GM12878 (cell line): ENCODE results near the gene HHAT.

Experiments used
- CEBPB ChIP-seq, 2 experiments: fragments of 150-350 bp in 1 of 2; IDR thresholded peaks; 2 replicates each; pipeline ENCODE4 v1.6.1; 2012 to 2014; ENCODE audit warnings: low read depth in 2 of 2, low read length in 2 of 2, borderline replicate concordance in 1 of 2, inconsistent platforms in 1 of 2
- CHD2 ChIP-seq: IDR thresholded peaks from 2 replicates; pipeline ENCODE4 v1.6.1; 2011; ENCODE audit warnings: low read depth, low read length, improper control_type of control experiment, borderline replicate concordance
- CTCF ChIP-seq, 3 experiments: IDR thresholded peaks in 2 of 3; conservative IDR thresholded peaks in 1 of 3; 2 replicates each; pipeline ENCODE4 v1.5.1; 2011; ENCODE audit warnings: low read depth in 3 of 3, low read length in 3 of 3, mild to moderate bottlenecking in 3 of 3, control low read depth in 2 of 3, moderate library complexity in 2 of 3, inconsistent platforms in 1 of 3, mixed read lengths in 1 of 3; ENCODE audit not compliant: control insufficient read depth in 2 of 3, insufficient read depth in 1 of 3; ENCODE audit errors: extremely low read depth in 1 of 3
- EP300 ChIP-seq, 2 experiments: fragments of 150-350 bp in 1 of 2; IDR thresholded peaks; 2 replicates each; pipeline ENCODE4 v1.6.1; 2011 to 2012; ENCODE audit warnings: low read depth in 2 of 2, low read length in 2 of 2, borderline replicate concordance in 1 of 2, improper control_type of control experiment in 1 of 2, inconsistent platforms in 1 of 2; ENCODE audit not compliant: control insufficient read depth in 1 of 2
- NFYB ChIP-seq: IDR thresholded peaks from 2 replicates; pipeline ENCODE4 v1.6.1; 2011; ENCODE audit warnings: low read depth, mild to moderate bottlenecking, low read length, improper control_type of control experiment, moderate library complexity; ENCODE audit not compliant: insufficient read depth
- POLR2A ChIP-seq: IDR thresholded peaks from 2 replicates; pipeline ENCODE4 v1.6.1; 2011; ENCODE audit warnings: low read depth, mild to moderate bottlenecking, low read length
- SP1 ChIP-seq: IDR thresholded peaks from one replicate; pipeline ENCODE4 v1.6.1; 2011; ENCODE audit warnings: low read depth, low read length
- TAF1 ChIP-seq: IDR thresholded peaks from 2 replicates; pipeline ENCODE4 v1.6.1; 2011; ENCODE audit warnings: mild to moderate bottlenecking, low read depth, low read length, borderline replicate concordance
- TF ChIP-seq, protein P1 (sequence below): fragments of 450-650 bp; IDR thresholded peaks from 2 replicates; pipeline ENCODE4 v1.6.1; 2014; ENCODE audit warnings: mild to moderate bottlenecking
- TF ChIP-seq, protein P2 (sequence below): IDR thresholded peaks from 2 replicates; pipeline ENCODE4 v1.6.1; 2011; ENCODE audit warnings: low read depth, mild to moderate bottlenecking, low read length, moderate library complexity, borderline replicate concordance; ENCODE audit errors: extremely low read depth
- TF ChIP-seq, protein P3 (sequence below): IDR thresholded peaks from 2 replicates; pipeline ENCODE4 v1.6.1; 2012; ENCODE audit warnings: low read depth, low read length, improper control_type of control experiment

DNA sequence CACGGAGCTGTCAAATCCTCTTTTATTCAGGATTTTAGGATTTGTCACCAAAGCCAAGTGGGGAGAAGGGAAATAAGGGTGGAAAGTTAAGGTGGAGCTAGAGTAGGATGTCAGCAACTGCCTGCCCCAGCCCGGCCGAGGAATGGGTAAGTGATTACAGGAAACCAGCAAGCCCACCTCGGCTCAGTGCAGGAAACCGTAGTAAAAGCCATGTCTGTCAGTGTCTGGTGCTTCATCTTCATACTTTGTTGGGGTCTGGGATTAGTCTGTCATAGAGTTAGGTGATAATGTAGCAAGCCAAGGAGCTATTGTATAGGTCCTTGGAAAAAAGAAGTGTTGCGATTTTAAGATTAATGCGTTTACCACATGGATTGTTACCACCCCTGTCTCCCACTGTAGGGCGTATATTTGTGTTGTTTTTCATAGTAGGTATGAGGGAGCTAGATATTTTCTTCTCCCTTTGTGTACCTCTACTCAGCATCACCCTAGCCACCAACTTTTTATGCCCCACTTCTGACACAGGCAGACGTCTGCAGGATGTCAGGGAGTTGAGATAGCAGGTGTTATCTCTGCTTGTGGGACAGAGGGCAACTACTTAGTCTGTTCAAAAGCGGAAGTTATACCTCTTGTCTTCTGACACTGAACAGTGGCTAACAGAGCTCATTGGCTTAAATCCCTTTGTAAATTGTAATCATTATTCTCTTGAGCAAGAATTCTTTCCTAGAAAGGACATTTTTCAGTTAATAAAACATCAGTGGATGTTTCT is 253.7 kb downstream of the HHAT start:
- TF ChIP-seq, protein P1, sequence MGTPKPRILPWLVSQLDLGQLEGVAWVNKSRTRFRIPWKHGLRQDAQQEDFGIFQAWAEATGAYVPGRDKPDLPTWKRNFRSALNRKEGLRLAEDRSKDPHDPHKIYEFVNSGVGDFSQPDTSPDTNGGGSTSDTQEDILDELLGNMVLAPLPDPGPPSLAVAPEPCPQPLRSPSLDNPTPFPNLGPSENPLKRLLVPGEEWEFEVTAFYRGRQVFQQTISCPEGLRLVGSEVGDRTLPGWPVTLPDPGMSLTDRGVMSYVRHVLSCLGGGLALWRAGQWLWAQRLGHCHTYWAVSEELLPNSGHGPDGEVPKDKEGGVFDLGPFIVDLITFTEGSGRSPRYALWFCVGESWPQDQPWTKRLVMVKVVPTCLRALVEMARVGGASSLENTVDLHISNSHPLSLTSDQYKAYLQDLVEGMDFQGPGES: no peak
- no peak for TF ChIP-seq EP300 (IDR thresholded peaks at IDR 0.05; ENCODE audit: borderline replicate concordance in 1 of 2, control insufficient read depth in 1 of 2, low read depth in 2 of 2, low read length in 2 of 2)
- TF ChIP-seq, protein P2, sequence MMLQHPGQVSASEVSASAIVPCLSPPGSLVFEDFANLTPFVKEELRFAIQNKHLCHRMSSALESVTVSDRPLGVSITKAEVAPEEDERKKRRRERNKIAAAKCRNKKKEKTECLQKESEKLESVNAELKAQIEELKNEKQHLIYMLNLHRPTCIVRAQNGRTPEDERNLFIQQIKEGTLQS: no peak
- TF ChIP-seq TAF1: no peak
- no peak for TF ChIP-seq POLR2A
- TF ChIP-seq SP1: no peak
- TF ChIP-seq CEBPB (IDR thresholded peaks at IDR 0.05; ENCODE audit: borderline replicate concordance in 1 of 2, low read depth in 2 of 2, low read length in 2 of 2): no peak
- TF ChIP-seq CHD2: no peak
- TF ChIP-seq CTCF (IDR thresholded peaks at IDR 0.05 in 2 of 3, conservative IDR thresholded peaks at IDR 0.05 in 1 of 3; ENCODE audit: control insufficient read depth in 2 of 3, extremely low read depth in 1 of 3, insufficient read depth in 1 of 3, low read depth in 3 of 3, low read length in 3 of 3): no peak
- TF ChIP-seq, protein P3, sequence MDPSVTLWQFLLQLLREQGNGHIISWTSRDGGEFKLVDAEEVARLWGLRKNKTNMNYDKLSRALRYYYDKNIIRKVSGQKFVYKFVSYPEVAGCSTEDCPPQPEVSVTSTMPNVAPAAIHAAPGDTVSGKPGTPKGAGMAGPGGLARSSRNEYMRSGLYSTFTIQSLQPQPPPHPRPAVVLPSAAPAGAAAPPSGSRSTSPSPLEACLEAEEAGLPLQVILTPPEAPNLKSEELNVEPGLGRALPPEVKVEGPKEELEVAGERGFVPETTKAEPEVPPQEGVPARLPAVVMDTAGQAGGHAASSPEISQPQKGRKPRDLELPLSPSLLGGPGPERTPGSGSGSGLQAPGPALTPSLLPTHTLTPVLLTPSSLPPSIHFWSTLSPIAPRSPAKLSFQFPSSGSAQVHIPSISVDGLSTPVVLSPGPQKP: no peak
- TF ChIP-seq NFYB: no peak
